Parathyroid adenoma (tissue), 2 donors: ENCODE results near the gene BEGAIN.

Experiments used
- H2AFZ ChIP-seq: fragments of 300-600 bp; sonication (generic); one replicate; pipeline ENCODE4 v1.7.0; 2017; ENCODE audit warnings: antibody characterized with exemption, mild to moderate bottlenecking
- H3K27ac ChIP-seq: fragments of 300-600 bp; sonication (generic); one replicate; pipeline ENCODE4 v1.7.0; 2017
- H3K27me3 ChIP-seq: fragments of 300-600 bp; sonication (generic); one replicate; pipeline ENCODE4 v1.7.0; 2017; ENCODE audit warnings: low read length; ENCODE audit not compliant: control insufficient read depth, insufficient read depth
- H3K36me3 ChIP-seq: fragments of 300-600 bp; sonication (generic); one replicate; pipeline ENCODE4 v1.7.0; 2017; ENCODE audit warnings: low read length; ENCODE audit not compliant: control insufficient read depth, insufficient read depth
- H3K4me1 ChIP-seq: fragments of 300-600 bp; sonication (generic); one replicate; pipeline ENCODE4 v1.7.0; 2017; ENCODE audit warnings: control low read depth
- H3K4me2 ChIP-seq: fragments of 300-600 bp; sonication (generic); one replicate; pipeline ENCODE4 v1.7.0; 2017; ENCODE audit warnings: low read length
- H3K4me3 ChIP-seq: fragments of 300-600 bp; sonication (generic); one replicate; pipeline ENCODE4 v1.7.0; 2017; ENCODE audit warnings: low read depth, low read length
- H3K79me2 ChIP-seq: fragments of 300-600 bp; sonication (generic); one replicate; pipeline ENCODE4 v1.7.0; 2017; ENCODE audit warnings: control low read depth
- H3K9ac ChIP-seq: fragments of 300-600 bp; sonication (generic); one replicate; pipeline ENCODE4 v1.7.0; 2017; ENCODE audit warnings: mild to moderate bottlenecking
- H3K9me3 ChIP-seq: fragments of 300-600 bp; sonication (generic); one replicate; pipeline ENCODE4 v1.7.0; 2017; ENCODE audit warnings: low read length; ENCODE audit not compliant: control insufficient read depth
- TF ChIP-seq, protein P1 (sequence below): fragments of 300-600 bp; sonication (generic); IDR thresholded peaks from one replicate; pipeline ENCODE4 v1.7.0; 2017; ENCODE audit warnings: antibody characterized with exemption, mild to moderate bottlenecking
- donor health status: primary hyperparathyroidism.

Gene BEGAIN

DNA sequence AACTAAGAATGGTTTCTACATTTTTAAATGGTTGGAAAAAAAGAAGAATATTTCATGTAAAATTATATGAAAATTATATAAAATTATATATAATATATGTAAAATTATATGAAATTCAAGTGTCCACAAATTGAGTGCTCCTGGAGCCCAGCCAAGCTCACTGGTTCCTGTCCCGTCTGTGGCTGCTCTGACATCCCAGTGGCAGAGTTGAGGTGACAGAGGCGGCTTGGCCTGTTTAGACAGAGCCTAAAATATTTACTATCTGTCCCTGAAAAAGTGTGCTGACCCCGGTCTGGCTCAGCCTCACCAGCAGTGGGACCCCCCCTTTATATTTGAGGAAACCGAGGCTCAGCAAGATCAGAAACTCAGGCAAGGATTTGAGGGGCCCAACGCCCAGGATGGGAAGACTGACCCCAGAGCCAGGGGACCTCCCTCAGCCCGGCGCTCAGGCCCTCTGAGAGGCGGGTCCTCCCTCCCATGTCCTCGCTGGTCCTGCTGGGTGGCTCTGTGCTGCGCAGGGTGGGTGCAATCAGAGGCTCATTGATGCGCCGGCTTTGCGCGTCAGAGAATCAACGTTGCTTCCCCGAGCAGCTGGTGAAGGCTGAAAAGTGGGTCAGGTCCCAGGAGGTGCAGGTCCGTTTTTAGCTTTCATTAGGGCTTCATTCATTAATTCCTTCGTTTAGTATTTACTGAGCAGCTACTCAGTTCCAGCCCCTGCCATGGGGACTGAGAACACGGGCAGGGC lies 21.5 kb upstream of the BEGAIN start:
- Histone ChIP-seq H3K27me3 (no peaks in the 10 kb centered on the region), H3K4me3 (no peak overlapping the region), H3K9ac (no peak overlapping the region), H3K9me3 (no peaks in the 10 kb centered on the region), H3K36me3 (no peaks in the 10 kb centered on the region), H3K4me1 (no peaks in the 10 kb centered on the region), H2AFZ (no peak overlapping the region), H3K79me2 (no peaks in the 10 kb centered on the region), H3K27ac (no peak overlapping the region), H3K4me2 (no peak overlapping the region)
- TF ChIP-seq, protein P1, sequence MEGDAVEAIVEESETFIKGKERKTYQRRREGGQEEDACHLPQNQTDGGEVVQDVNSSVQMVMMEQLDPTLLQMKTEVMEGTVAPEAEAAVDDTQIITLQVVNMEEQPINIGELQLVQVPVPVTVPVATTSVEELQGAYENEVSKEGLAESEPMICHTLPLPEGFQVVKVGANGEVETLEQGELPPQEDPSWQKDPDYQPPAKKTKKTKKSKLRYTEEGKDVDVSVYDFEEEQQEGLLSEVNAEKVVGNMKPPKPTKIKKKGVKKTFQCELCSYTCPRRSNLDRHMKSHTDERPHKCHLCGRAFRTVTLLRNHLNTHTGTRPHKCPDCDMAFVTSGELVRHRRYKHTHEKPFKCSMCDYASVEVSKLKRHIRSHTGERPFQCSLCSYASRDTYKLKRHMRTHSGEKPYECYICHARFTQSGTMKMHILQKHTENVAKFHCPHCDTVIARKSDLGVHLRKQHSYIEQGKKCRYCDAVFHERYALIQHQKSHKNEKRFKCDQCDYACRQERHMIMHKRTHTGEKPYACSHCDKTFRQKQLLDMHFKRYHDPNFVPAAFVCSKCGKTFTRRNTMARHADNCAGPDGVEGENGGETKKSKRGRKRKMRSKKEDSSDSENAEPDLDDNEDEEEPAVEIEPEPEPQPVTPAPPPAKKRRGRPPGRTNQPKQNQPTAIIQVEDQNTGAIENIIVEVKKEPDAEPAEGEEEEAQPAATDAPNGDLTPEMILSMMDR, result no peak

DNA sequence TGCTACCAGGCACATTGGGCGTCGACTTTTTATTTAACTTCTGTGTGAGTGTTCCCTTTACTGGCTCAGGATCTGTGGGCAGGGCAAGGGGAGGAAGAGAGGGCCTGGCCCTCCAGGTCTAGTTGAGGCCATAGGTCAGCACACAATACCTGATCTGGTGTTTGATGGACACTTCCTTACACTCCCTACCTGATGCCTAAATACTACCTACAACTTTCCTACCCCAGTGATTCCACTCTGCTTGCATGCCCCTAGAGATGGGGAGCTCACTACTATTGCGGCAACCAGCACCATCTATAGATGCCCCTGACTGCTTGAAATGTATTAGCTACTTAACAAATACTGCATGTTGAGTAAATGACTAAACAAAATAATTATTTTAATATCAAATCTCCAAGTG lies 20.8 kb upstream of the BEGAIN start:
- TF ChIP-seq, protein P1, result no peak
- Histone ChIP-seq H2AFZ (no peak overlapping the region), H3K27me3 (no peaks in the 10 kb centered on the region)

DNA sequence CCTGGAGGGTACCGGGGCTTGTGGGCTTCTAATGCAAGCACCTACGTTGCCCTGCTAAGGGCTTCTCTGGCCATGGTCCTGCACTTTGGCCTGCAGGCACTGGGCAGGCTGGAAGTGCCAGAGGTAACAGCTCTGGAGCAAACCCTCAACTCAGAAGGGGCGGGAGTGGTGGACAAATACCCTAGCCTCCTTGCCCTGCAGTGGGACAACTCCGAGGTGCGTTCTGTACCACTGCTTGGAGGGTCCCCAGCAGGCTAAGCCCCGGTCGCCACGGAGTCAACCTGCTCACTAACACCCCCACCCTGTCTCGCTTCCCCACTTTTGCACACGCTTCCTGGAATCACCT lies 20.4 kb upstream of the BEGAIN start:
- Histone ChIP-seq H3K27ac (no peak overlapping the region), H3K36me3 (no peaks in the 10 kb centered on the region), H3K4me3 (no peak overlapping the region), H3K4me1 (no peaks in the 10 kb centered on the region), H3K79me2 (no peaks in the 10 kb centered on the region), H3K9ac (no peak overlapping the region), H3K9me3 (no peaks in the 10 kb centered on the region), H3K27me3 (no peaks in the 10 kb centered on the region), H3K4me2 (no peak overlapping the region), H2AFZ (no peak overlapping the region)
- TF ChIP-seq, protein P1, result no peak

More for the DNA sequence above, 20.8 kb upstream of the BEGAIN start:
- H3K4me1 ChIP-seq, result no peaks in the 10 kb centered on the region
- H3K9ac ChIP-seq, result no peak overlapping the region
- H3K36me3 ChIP-seq, result no peaks in the 10 kb centered on the region
- no peaks in the 10 kb centered on the region for H3K79me2 ChIP-seq
- H3K27ac ChIP-seq, result no peak overlapping the region
- no peak overlapping the region for H3K4me2 ChIP-seq
- no peaks in the 10 kb centered on the region for H3K9me3 ChIP-seq
- no peak overlapping the region for H3K4me3 ChIP-seq

DNA sequence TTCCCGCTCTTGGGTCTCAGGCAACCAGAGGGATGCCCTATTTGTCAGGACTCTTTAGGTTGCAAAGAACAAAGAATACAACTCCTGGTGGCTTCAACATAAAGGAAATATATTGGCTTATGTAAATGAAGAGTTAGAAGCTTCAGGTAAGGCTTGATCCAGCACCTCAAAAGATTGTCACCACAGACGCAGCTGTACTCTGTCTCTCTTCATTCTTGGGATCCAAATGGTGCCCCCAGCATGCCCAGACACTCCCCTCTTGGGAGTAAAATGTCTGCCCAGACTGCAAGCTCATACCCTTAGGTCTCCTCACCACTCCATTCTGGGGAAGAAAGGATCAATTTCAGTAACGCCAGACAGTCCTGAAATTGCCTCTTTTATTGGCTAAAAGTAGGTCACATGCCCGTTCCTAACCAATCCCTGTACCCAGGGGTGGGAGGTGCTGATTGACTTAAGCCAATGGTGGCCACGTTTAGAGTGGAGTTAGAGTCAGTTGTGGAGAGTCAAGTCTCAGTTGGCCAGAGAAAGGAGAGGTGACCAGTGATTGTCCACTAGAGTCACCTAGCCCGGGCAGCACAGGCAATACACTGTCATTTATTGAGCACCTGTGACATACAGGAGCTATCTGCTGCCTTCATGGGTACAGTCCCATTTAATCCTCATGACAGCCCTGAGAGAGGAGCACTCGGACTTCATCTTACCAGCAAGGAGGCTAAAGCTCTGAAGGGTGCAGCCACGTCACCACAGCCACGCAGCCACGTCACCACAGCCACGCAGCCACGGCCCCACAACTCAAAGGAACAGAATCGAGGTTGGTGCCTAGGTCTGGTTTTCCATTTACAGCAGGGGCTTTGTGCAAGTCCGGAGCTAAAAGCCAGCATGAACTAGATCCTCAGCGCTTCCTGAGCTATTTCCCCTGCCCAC lies 19.7 kb upstream of the BEGAIN start:
- H3K4me1 ChIP-seq, result no peaks in the 10 kb centered on the region
- H3K79me2 ChIP-seq, result no peaks in the 10 kb centered on the region
- no peaks in the 10 kb centered on the region for H3K36me3 ChIP-seq
- H3K4me2 ChIP-seq, result no peak overlapping the region
- no peak overlapping the region for H3K9ac ChIP-seq
- H3K4me3 ChIP-seq, result no peak overlapping the region
- no peak overlapping the region for H2AFZ ChIP-seq
- no peaks in the 10 kb centered on the region for H3K9me3 ChIP-seq
- H3K27me3 ChIP-seq, result no peaks in the 10 kb centered on the region
- TF ChIP-seq, protein P1, result no peak
- H3K27ac ChIP-seq, result no peak overlapping the region
